Measurements from ENCODE around the gene REEP1. TPM values are rescaled to one million over a fixed set of nuclear protein-coding genes. Genes with fewer than 3 reads are reported as not detected.

REEP1 gene
- total RNA-seq, 1 experiment from 2014 or later, result not detected

- Mint-ChIP-seq H3K36me3 (ENCODE audit: insufficient read depth, unreplicated experiment) (no peaks in the 10 kb centered on the region), H3K27me3 (ENCODE audit: insufficient read depth, unreplicated experiment) (no peaks in the 10 kb centered on the region)
Measured at GRCh38 chr2:86366651-86367498, 29.4 kb upstream of the REEP1 start.

GRCh38 chr2:86364894-86365293, 27.5 kb upstream of the REEP1 start:
- Mint-ChIP-seq H3K4me3 (ENCODE audit: unreplicated experiment) (no peak overlapping the region), H3K27ac (ENCODE audit: low read depth, unreplicated experiment) (no peak overlapping the region), H3K9me3 (ENCODE audit: unreplicated experiment) (peaks cover 5% of the 10 kb centered on the region), H3K36me3 (ENCODE audit: insufficient read depth, unreplicated experiment) (no peaks in the 10 kb centered on the region), H3K27me3 (ENCODE audit: insufficient read depth, unreplicated experiment) (no peaks in the 10 kb centered on the region), H3K4me1 (ENCODE audit: insufficient read depth, unreplicated experiment) (no peaks in the 10 kb centered on the region)
- POLR2A ChIA-PET, result interaction anchor here (1.3 kb wide), 1 partner anchor 27 kb away, joined by 3 read pairs; the partner anchor contains the start of gene REEP1
- intact Hi-C loops (cut with micrococcal nuclease), result no loop called here
- DNase-seq (ENCODE audit: unreplicated experiment), result no peak
- TF ChIP-seq CTCF (IDR thresholded peaks at IDR 0.05; ENCODE audit: unreplicated experiment), result no peak
- no TSS peak for BruUV-seq (replicated peaks)
- CTCF ChIA-PET, result interaction anchor here (5.4 kb wide), 1 partner anchor 144 kb away, joined by 52 read pairs; no protein-coding TSS in a partner anchor

More at GRCh38 chr2:86366651-86367498, 29.4 kb upstream of the REEP1 start:
- Mint-ChIP-seq H3K4me1 (ENCODE audit: insufficient read depth, unreplicated experiment) (no peaks in the 10 kb centered on the region), H3K27ac (ENCODE audit: low read depth, unreplicated experiment) (no peak overlapping the region), H3K9me3 (ENCODE audit: unreplicated experiment) (peaks cover 7% of the 10 kb centered on the region), H3K4me3 (ENCODE audit: unreplicated experiment) (no peak overlapping the region)
- no TSS peak for BruUV-seq (replicated peaks)
- TF ChIP-seq CTCF (IDR thresholded peaks at IDR 0.05; ENCODE audit: unreplicated experiment), result no peak
- no peak for DNase-seq (ENCODE audit: unreplicated experiment)
- POLR2A ChIA-PET, result interaction anchor here (0.6 kb wide), 1 partner anchor 232 kb away, joined by 3 read pairs; no protein-coding TSS in a partner anchor
- intact Hi-C loops (cut with micrococcal nuclease), result no loop called here
- CTCF ChIA-PET, result interaction anchor here (0.7 to 5.4 kb wide), 4 partner anchors 11 to 146 kb away, joined by 3 to 52 read pairs (median 8); partner anchors contain the start of gene KDM3A

GRCh38 chr2:86360776-86361175, 23.4 kb upstream of the REEP1 start:
- ChIA-PET CTCF (interaction anchor here (0.6 to 1.7 kb wide), 2 partner anchors 11 to 492 kb away, joined by 4 to 5 read pairs; no protein-coding TSS in a partner anchor), POLR2A (interaction anchor here (0.7 to 1.6 kb wide), 2 partner anchors 20 to 112 kb away, joined by 3 to 4 read pairs; no protein-coding TSS in a partner anchor)
- no peaks in the 10 kb centered on the region for H3K27me3 Mint-ChIP-seq (ENCODE audit: insufficient read depth, unreplicated experiment)
- intact Hi-C loops (cut with micrococcal nuclease), result no loop called here
- H3K4me3 Mint-ChIP-seq (ENCODE audit: unreplicated experiment), result no peak overlapping the region
- H3K36me3 Mint-ChIP-seq (ENCODE audit: insufficient read depth, unreplicated experiment), result no peaks in the 10 kb centered on the region
- no peak for TF ChIP-seq CTCF (IDR thresholded peaks at IDR 0.05; ENCODE audit: unreplicated experiment)
- BruUV-seq (replicated peaks), result no TSS peak
- no peak for DNase-seq (ENCODE audit: unreplicated experiment)
- H3K9me3 Mint-ChIP-seq (ENCODE audit: unreplicated experiment), result no peaks in the 10 kb centered on the region
- no peaks in the 10 kb centered on the region for H3K4me1 Mint-ChIP-seq (ENCODE audit: insufficient read depth, unreplicated experiment)
- no peak overlapping the region for H3K27ac Mint-ChIP-seq (ENCODE audit: low read depth, unreplicated experiment)

- Mint-ChIP-seq H3K4me3 (ENCODE audit: unreplicated experiment) (no peak overlapping the region), H3K4me1 (ENCODE audit: insufficient read depth, unreplicated experiment) (no peaks in the 10 kb centered on the region), H3K27ac (ENCODE audit: low read depth, unreplicated experiment) (no peak overlapping the region), H3K36me3 (ENCODE audit: insufficient read depth, unreplicated experiment) (no peaks in the 10 kb centered on the region), H3K9me3 (ENCODE audit: unreplicated experiment) (no peaks in the 10 kb centered on the region), H3K27me3 (ENCODE audit: insufficient read depth, unreplicated experiment) (peaks cover 15% of the 10 kb centered on the region)
- no peak for TF ChIP-seq CTCF (IDR thresholded peaks at IDR 0.05; ENCODE audit: unreplicated experiment)
- intact Hi-C loops (cut with micrococcal nuclease), result no loop called here
- no peak for DNase-seq (ENCODE audit: unreplicated experiment)
- no TSS peak for BruUV-seq (replicated peaks)
- POLR2A ChIA-PET, result interaction anchor here (0.8 kb wide), 1 partner anchor 34 kb away, joined by 3 read pairs; no protein-coding TSS in a partner anchor
- CTCF ChIA-PET, result interaction anchor here (0.6 kb wide), 1 partner anchor 10 kb away, joined by 5 read pairs; no protein-coding TSS in a partner anchor
Measured at GRCh38 chr2:86358957-86359356, 21.5 kb upstream of the REEP1 start.

Measured in MCF 10A (cell line).